DMS 273 treated with DMSO at 0.1 percent for 48 hours (cell line): ENCODE results near the gene TRIP11.

Experiments
- DNase-seq: peaks from one replicate; lab custom pipeline; 2025; lab: John Stamatoyannopoulos, UW

The TRIP11 gene

DNA sequence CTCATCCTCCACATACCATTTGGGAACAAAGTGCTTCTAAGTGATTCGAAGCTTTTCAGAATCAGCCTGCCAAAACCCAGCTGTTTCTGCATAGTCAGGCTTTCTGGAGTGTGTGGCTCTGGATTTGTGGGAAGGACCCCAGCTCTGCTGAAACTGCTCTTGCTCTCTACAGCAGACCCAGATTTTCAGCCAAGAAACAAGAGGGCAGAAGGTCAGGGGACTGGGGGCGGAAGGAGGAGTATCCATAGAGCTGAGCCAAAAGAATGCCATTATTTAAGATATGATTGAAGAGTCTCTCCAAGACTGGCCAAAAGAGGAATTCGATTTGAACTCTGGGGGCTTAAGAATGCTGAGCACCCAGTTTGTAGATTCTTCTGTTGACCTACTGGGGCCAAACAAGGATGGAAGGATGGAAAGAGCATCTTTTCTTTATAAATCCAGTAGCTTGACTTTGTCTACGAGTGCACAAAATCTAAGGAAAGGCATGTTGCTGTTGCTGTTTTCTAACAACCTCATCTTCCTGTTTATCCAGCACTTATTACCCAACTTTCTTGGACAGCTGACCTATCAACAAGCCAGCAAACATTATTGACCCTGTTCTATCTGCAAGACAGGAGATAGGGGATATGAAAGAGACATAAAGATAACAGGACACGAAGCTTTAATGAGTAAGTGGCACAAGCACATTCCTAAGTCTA lies 121.5 kb downstream of the TRIP11 start:
- DNase-seq, result no peak
